ENCODE data around the gene HDAC3. TPM values are rescaled to one million over a fixed set of nuclear protein-coding genes. Genes with fewer than 3 reads are reported as not detected.

HDAC3 gene
- total RNA-seq, 1 donor from 2014 or later = 44.7 TPM

- no peaks in the 10 kb centered on the region for H3K36me3 ChIP-seq
- no peaks in the 10 kb centered on the region for H3K9me3 ChIP-seq
- no peaks in the 10 kb centered on the region for H3K27me3 ChIP-seq
- no peak overlapping the region for H3K4me3 ChIP-seq
- H3K4me1 ChIP-seq = no peaks in the 10 kb centered on the region
- TF ChIP-seq POLR2AphosphoS5 (IDR thresholded peaks at IDR 0.05; ENCODE audit: insufficient read depth in 1 of 2, low read depth in 1 of 2) = no peak
- no peak for TF ChIP-seq POLR2A (IDR thresholded peaks at IDR 0.05)
- no peak for TF ChIP-seq CTCF (IDR thresholded peaks at IDR 0.05)
- intact Hi-C loops (cut with DNase I) = no loop called here
- no peak for DNase-seq (ENCODE audit: extremely low spot score in 2 of 2)
- H3K27ac ChIP-seq = no peak overlapping the region
Measured at GRCh38 chr5:141674747-141675146, 38.1 kb upstream of the HDAC3 start.

- H3K9me3 ChIP-seq = no peaks in the 10 kb centered on the region
- intact Hi-C loops (cut with DNase I) = no loop called here
- TF ChIP-seq POLR2AphosphoS5 (IDR thresholded peaks at IDR 0.05; ENCODE audit: insufficient read depth in 1 of 2, low read depth in 1 of 2) (no peak), POLR2A (IDR thresholded peaks at IDR 0.05) (no peak), CTCF (IDR thresholded peaks at IDR 0.05) (no peak)
- no peaks in the 10 kb centered on the region for H3K27me3 ChIP-seq
- no peaks in the 10 kb centered on the region for H3K4me1 ChIP-seq
- no peak overlapping the region for H3K27ac ChIP-seq
- no peak for DNase-seq (ENCODE audit: extremely low spot score in 2 of 2)
- no peaks in the 10 kb centered on the region for H3K36me3 ChIP-seq
- H3K4me3 ChIP-seq = no peak overlapping the region
Measured at GRCh38 chr5:141672841-141673813, 36.5 kb upstream of the HDAC3 start.

- H3K4me3 ChIP-seq = no peak overlapping the region
- H3K4me1 ChIP-seq = no peaks in the 10 kb centered on the region
- intact Hi-C loops (cut with DNase I) = no loop called here
- TF ChIP-seq POLR2A (IDR thresholded peaks at IDR 0.05) (no peak), CTCF (IDR thresholded peaks at IDR 0.05) (no peak), POLR2AphosphoS5 (IDR thresholded peaks at IDR 0.05; ENCODE audit: insufficient read depth in 1 of 2, low read depth in 1 of 2) (no peak)
- H3K36me3 ChIP-seq = no peaks in the 10 kb centered on the region
- H3K9me3 ChIP-seq = no peaks in the 10 kb centered on the region
- no peak for DNase-seq (ENCODE audit: extremely low spot score in 2 of 2)
- no peak overlapping the region for H3K27ac ChIP-seq
- H3K27me3 ChIP-seq = no peaks in the 10 kb centered on the region
Measured at GRCh38 chr5:141672071-141672840, 35.6 kb upstream of the HDAC3 start.

- no peaks in the 10 kb centered on the region for H3K36me3 ChIP-seq
- TF ChIP-seq CTCF (IDR thresholded peaks at IDR 0.05) = no peak
- TF ChIP-seq POLR2A (IDR thresholded peaks at IDR 0.05) = no peak
- no peak for TF ChIP-seq POLR2AphosphoS5 (IDR thresholded peaks at IDR 0.05; ENCODE audit: insufficient read depth in 1 of 2, low read depth in 1 of 2)
- DNase-seq (ENCODE audit: extremely low spot score in 2 of 2) = no peak
- intact Hi-C loops (cut with DNase I) = no loop called here
- H3K4me1 ChIP-seq = no peaks in the 10 kb centered on the region
- no peaks in the 10 kb centered on the region for H3K27me3 ChIP-seq
- H3K4me3 ChIP-seq = no peak overlapping the region
- H3K27ac ChIP-seq = no peak overlapping the region
- H3K9me3 ChIP-seq = no peaks in the 10 kb centered on the region
Measured at GRCh38 chr5:141669520-141669919, 32.9 kb upstream of the HDAC3 start.

Measured in vagina (tissue), 2 donors.